Measurements from ENCODE around the gene AHRR.

DNA sequence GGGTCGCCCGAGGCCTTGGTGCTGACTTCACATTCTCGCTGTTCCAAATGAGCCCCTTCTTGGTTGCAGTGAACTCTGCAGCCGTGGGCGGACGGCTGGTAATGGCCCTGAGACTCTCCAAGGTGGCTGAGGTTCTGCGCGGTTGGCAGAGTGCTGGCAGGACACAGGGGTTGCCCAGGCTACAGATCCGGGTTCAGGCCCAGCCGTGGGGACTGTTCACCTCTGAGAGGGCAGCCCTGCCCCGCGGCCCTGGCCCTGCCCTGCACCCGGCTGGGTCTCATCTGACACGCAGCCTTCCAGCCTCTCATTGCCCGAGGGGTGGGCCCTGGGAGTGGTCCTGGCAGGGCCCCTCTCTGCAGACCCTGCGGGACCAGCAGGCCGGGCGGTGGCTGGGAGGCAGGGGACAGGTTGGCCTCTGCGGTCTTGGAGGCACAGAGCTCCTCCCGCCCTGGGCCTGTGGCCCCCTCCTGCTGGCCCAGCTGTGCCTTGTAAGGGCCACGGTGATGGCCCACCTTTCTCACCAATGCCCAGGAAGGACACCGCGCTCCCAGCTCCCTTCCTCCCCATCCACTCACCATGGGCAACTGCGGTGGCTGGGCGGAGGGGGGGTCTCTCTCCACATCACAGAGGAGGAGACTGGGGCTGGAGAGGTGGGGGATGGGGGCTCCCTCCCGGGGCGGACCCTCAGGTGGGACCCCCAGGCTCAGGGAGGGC, 51.6 kb downstream of the AHRR start:
- TF ChIP-seq, protein P1, sequence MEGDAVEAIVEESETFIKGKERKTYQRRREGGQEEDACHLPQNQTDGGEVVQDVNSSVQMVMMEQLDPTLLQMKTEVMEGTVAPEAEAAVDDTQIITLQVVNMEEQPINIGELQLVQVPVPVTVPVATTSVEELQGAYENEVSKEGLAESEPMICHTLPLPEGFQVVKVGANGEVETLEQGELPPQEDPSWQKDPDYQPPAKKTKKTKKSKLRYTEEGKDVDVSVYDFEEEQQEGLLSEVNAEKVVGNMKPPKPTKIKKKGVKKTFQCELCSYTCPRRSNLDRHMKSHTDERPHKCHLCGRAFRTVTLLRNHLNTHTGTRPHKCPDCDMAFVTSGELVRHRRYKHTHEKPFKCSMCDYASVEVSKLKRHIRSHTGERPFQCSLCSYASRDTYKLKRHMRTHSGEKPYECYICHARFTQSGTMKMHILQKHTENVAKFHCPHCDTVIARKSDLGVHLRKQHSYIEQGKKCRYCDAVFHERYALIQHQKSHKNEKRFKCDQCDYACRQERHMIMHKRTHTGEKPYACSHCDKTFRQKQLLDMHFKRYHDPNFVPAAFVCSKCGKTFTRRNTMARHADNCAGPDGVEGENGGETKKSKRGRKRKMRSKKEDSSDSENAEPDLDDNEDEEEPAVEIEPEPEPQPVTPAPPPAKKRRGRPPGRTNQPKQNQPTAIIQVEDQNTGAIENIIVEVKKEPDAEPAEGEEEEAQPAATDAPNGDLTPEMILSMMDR (IDR thresholded peaks at IDR 0.05), result no peak
- no peak for TF ChIP-seq POLR2A (IDR thresholded peaks at IDR 0.05)
